NK-92 treated with Interleukin-12 subunit alpha and Interleukin-12 subunit beta, amount 100 ng/mL, for 24 hours (cell line): ENCODE results near the gene SALL2.
A peak's percentile ranks its signal among the peaks of the same experiment; 100 is the strongest.

Source experiments
- DNase-seq: peaks from one replicate; lab custom pipeline; 2025; lab: John Stamatoyannopoulos, UW

SALL2 gene

DNA sequence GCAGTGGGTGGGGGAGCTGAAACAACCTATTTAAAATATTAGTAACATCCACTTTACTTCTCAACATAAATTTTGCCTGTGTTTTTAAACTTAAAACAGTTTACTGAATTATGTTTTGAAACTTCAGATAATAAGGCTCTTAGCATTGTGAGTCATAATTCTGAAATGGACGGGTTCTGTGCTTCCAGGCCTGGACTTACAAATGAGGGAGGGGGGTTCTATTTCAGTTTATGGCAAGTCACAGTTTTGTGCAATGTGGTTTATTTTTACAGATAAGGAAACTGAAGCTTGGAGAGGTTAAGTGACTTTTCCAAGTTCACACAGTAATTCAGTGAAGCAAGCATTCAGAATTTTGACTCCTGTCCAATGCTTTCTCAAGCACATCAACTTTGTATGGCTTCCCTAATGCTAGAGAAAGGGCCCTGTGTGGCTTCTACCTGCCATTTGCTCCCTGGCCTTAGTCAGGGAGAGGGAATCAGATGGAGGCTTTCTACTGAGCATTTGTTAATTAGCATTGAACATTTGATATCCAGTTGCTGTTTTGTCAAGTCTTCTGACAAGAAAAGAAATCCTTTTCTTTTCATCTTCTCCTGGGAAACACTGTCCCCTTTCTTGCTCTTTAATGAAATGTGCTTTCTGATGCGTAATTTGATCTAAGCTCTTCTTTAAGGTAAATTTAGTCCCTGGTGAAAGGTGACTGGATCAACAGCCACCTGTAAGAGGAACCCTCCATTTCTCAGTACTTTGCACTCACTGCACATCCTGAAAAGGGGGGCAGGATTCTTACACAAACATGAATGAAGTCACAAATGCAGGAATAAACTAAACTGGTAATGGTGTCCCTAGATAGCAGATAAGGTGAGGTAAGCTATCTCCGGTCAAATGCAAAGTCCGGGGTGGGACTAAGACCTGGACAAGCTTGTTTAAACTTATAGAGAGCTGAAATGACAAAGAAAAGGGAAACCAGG, 2.5 kb upstream of the SALL2 start:
- no peak for DNase-seq

DNA sequence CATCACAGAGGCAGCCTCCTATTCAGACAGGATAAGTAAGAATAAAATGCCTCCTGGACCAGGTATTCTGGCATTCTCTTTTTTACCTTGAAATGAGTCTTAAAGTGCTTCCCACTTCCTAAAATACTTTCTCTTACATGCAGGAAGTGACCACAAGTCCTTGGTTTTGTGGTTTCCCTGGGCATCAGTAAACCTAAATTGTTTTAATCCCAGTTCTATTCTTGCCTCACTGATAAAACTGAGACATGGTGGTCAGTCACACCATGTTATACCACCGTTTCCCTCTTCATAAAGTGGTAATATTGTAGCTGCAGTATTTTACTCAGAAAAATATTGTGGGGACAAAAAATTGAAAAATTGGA, 1.2 kb upstream of the SALL2 start:
- no peak for DNase-seq

DNA sequence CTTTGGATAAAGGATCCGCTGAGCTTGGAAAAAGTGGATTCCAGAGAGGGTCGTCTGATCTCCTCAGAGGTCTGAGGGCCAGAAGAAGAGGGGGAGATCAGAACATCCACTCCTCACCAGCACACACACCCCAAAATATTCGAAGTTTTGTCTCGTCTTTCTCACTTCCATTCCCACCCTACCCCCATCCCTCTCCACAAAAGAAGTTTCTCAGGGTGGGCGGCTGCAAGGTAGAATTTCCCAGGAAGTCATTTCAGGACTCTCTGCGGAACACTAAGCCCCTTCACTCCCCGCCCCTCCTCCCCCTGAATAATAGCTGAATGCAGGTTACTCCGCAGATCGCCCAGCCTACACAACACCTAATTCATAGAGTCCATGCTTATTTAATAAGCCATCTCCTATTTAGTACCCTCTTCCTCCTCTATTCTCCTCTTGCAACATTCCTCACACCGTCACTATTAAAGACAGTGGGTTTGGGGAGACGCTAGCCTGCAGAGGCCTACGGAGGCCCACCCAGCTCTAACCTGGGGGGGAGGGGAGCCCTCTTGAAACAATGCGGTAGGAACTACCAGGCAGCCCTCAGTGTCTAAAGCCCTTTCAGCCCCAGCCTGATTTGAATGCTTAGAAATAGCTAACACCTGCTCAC, 649 bp upstream of the SALL2 start:
- DNase-seq: no peak

DNA sequence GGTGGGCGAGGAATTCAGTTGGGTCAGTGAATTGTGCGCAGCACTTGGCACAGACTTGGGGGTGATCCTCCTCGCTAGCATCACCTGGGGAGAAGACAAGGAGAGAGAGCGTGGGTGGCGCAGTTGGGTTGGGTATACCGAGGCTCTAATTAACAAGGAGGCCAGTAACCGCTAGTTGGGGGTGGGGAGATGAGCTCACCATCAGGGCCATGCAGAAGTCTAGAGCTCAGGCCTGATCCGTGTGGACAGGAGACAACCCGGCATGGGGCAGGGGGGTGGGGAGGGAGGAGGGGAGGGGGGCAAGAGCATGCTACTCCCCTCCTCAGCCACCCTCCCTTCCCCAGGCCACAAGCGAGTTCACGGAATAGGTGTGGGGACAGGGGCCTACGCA, 580 bp downstream of the SALL2 start:
- no peak for DNase-seq

DNA sequence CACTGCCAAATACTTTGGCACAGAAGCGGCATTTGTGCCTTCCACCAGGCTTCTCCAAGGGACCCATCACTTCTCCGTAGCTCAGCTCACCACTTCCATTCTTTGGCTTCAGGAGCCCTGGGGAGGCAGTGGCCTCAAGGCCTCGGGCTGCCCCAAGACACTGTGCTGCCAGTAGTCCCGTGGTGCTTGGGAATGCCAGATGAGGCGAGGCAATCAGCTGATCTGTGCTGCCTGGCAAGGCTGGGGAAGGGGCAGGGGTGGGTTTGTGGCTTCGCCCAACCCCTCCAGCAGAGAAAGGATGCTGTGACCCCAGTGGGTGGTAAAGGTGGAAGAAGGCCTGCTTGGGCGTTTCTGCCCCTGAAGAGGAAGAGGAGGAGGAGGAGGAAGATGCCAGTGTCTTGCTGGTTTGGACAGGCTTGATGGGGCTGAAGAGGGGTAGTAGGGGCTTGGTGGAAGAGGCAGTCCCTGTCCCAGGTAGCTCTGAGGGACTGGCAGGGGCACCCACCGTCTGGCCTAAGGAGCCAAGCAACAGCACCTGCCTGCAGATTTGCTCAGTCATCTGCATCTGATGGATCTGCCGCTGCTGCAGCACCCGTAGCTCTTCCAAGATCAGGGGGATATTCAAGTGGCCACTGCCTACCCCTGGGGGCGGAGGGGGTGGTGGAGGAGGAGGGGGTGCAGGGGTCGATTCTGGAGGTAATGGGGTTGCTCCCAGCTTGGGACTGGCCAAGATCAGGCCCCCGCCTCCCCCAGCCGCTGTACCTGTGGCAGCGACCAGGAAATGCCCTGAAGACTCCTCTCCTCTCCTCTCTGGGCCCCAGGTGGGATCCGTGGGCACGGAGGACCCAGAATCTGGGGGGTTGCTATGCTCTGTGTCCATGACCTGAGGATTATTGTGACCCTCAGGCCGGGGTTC, 1.3 kb downstream of the SALL2 start:
- no peak for DNase-seq

DNA sequence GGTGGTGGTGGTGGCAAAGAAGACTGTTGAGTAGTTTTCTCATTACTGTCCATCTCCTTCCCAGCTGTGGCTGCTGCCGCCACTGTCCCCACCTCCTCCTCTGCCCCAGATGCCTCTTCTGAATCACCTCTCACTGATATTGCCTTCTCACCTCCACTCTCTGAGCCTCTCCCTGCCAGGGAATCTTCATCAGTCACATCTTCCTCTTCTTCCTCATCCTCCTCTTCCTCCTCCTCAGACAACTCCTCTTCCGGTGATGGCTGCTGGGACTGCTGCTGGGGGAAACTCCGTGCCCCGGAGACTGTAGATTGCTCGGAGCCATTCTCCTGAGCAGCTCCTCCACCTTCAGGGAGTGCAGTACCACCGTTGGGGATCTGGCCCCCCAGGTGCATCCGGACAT, 2.9 kb downstream of the SALL2 start:
- no peak for DNase-seq

DNA sequence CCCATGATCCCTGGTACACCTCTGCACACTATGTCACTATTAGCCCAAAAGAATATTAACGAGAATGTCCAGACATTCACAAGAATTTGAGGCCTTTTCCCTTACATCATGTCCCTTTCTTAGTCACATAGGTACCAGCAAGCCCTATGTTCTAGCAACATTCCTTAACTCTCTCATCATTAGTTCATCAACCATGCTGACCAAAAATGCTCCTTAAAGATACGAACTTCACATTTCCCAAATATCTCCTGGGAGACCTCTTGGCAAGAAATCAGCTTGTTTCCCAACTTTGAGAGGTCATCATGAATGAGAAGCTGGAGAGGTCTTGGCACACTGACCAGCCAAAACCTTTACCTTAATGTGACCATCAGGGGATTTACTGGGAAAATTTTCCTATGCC, 4.6 kb downstream of the SALL2 start:
- no peak for DNase-seq

DNA sequence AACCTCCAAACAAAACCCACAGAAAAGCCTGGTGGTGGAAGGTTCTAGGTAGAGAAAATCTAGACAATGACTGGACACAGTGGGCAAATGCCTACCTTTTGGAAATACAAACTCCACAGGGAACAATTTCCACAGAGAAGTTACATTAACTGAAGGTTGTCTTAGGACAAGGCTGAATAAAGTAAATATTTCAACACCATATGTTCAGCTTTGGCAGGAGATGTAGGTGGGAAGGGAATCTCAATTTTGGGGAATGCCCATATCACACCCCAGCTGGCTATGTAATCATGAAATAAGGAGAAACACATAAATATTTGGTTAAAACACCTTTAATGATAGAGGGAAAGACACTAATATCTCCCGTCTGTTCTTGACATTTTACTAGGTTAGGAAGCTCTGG, 5.4 kb downstream of the SALL2 start:
- no peak for DNase-seq

DNA sequence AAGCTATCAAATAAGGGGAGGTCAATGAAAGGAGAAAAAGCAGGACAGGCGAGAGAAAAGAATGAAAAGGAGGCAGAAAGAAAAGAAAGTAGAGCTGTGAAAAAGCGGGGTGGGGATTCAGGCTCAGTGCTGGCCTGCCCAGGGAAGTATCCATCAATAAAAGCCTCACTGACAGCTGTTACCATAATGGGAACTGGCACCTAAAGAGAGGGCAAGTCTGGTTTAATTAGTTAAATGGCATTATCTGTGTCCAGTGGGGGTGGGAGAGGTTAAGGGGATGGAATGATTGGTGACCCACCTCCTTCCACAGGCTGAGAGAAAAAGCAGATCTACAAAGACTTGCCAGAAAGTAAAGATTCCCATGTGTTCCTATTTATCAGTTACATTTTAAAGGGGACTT, 7.4 kb downstream of the SALL2 start:
- DNase-seq: no peak

DNA sequence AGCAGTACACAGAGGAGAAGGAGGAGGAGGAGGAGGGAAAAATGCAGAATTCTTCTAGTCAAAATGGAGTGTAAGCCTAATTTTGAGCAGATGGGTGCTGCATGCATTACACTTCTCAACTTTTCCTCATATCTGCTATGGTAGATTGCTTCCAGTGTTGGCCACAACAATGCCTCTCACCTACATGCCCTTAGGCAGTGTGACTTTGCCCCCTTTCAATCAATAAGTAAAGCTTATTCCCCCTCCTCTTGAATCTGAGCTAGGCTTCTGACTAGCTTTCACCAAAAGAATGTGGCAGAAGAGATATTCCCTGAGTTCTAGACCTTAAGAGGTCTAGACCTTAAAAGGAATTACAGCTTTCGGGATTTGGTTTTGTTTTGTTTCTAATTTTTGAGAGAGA, 11.8 kb downstream of the SALL2 start:
- no peak for DNase-seq

DNA sequence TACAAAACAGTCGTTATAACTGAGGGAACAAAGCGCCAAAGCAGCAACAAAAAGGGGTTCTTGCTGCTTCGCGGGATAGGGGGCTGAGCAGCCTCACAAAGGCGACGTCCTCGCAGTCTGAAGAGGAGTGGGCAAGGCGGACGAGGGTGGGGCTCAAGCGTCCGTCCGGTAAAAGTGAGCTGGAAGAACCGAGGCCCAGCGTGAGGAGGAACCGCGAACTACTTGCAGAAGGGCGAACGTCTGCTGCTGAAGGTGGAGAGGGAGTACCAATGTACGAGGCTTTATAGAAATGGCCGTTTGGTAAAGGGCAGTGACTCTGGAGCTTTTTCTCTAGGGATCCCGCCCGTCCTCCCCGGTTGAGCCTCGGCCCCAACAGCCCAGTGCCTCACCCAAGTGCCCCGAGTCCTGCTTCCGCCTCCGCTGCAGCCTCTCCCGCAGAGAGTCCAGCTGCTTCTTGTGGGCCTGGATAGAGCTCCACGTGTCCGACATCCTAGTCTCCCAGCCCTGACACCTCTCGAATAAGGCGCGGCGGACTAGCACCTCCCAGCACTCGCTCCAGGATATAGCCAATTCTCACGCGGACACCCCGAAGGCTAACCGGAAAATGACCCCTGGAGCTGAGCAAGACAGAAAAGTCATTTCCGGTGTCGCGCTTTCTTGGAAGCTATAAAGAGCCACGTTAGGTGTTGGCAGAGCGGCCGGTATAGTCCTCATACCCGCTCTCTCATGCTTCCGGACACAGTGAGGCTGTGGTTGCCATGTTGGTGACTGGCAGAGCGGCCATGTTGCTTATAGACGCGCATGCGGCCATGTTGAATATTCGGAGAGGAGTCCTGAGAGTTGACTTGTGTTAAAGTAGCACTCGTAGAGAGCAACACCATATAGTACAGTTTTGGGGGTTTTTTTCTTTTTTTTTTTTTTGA, 15.2 kb downstream of the SALL2 start, which contains the start of gene METTL3:
Gene METTL3 (minus strand): TSS at position 606 of the 923 bp plus-strand sequence. CDS start 117 bp downstream, at position 489.
- peak; percentile 86 for DNase-seq

DNA sequence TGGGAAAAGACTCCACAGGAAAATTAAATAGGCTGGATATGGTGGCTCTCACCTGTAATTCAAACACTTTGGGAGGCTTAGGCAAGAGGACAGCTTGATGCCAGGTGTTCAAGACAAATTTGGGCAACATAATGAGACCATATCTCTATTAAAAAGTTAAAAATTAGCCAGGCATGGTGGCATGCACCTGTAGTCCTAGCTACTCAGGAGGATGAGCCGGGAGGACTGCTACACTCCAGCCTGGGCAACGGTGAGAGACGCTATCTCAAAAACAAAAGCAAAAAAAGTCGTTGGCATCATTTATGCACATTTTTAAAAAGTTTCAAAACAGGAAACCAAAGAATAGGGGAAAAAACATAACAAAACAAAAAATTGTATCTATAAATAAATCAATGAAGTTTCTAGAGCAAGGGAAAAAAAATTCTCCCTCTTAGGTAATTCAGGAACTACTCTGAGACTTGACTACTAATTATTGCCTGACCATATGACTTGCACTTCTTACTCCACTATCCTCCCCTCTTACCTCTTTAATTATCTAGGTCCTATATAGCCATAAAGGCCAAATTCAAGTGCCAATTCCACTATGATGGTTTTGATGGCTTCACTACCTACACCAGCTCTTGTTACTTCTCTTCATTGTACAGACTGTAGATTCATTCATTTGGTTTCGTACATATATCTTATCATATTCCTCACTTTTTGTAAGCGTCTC, 16.6 kb downstream of the SALL2 start:
- DNase-seq: no peak

DNA sequence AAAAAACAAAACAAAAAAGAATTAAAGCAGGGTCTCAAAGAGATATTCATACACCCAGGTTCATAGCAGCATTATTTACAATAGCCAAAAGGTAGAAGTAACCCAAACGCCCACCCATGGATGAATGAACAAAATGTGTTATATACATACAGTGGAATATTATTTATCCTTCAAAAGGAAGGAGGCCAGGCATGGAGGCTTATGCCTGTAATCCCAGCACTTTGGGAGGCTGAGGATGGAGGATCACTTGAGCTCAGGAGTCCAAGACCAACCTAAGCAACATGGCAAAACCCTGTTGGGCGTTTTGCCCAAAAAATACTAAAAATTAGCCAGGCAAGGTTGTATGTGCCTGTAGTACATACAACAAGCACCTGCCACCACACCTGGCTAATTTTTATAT, 19.6 kb downstream of the SALL2 start:
- no peak for DNase-seq

DNA sequence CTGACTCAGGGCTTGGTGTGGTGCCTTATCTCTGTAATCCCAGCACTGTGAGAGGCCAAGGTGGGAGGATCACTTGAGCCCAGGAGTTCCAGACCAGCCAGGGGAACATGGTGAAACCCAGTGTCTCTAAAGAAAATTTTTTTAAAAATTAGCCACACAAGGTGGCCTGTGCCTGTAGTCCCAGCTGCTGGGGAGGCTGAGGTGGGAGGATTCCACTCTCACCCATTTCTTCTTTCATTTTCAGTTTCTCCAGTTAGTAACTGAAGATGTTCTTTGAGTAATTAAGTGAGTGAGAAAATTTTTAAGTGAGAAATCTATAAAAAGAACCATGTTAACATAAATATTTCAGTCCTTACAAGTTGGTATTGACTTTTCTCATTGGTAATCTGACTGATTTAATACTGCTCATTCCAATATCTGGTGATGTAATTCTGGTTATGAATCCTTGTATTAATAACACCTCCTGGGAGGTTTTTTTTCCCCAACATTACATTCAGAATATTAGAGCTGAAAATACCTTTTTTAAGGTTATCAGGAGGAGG, 21.1 kb downstream of the SALL2 start:
- no peak for DNase-seq

DNA sequence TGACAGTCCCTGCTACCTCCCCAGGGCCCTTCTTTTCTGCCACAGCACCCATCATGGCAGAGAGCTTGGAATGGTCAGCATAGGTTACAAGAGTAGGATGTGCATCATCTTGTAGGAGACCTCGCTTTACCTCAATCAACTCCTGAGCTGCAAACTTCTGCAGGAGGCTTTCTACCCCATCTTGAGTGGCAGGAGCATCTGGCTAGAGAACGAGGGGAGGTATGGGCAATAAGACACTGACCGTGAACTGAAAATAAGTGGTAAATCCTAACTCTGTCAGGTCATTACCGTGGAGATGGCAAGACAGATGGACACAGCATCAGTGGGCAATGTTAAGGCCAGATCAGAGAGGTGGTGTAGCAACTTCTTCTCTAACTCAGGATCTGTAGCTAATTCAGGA, 22.8 kb downstream of the SALL2 start:
- DNase-seq: no peak

DNA sequence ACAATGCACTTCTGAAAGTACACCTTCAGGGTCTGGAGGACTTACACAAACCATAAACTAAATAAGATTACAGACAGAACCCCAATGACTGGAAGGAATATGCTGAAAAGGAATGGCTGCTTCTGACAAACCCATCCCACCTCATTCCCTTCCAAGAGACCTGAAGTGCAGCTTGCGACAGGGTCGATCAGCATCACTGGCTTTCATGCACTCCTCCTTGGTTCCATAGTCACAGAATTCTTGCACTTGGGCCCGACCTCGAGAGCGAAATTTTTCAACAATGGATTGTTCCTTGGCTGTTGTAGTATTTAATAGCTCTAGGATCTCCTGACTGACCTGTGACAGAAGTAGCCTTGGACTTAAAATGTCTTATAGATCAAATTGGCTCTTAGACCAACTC, 24.6 kb downstream of the SALL2 start:
- no peak for DNase-seq

DNA sequence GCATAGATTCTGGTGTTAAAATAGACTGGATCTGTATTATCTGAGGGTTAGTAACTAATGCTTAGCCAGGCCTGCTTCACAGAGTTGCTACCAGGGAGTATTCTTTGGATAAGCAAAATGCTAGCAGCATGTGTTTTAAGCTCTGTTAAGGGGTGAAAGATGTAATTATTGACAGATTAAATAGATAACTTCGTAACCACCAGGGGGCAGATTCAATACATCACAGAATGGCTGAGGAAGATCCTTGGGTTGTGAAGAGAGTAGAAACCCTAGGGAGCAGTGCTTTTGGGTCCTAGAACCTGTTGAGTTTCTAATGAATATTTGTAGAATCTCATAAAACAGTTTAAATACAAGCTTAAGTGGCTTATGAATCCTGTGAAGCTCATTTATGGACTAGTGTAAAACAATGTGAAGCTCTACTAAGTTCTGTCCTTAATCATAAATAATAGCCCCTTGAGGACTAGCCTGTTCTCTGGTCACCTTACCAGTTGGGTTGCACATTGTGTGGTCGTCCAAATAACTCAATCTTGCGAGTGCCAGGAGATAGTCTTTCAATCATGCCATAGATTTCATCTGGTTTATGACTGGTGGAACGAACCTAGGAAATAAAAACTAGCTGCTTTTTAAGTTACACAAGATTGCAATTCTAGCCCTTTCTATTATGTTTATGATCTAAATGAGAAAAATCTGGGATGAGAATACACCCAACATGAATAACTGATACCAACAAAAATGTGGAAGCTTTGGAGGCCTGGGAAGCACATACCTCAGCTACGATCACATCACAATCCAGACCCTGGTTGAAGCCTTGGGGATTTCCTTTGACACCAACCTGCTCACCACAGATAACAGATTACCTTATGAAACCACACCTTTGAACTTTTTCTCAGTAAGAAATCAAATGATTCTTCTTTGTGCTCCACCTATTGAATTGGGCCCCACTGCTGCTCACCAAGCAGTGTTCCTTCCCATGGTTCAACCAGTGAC, 27.3 kb downstream of the SALL2 start:
- no peak for DNase-seq

DNA sequence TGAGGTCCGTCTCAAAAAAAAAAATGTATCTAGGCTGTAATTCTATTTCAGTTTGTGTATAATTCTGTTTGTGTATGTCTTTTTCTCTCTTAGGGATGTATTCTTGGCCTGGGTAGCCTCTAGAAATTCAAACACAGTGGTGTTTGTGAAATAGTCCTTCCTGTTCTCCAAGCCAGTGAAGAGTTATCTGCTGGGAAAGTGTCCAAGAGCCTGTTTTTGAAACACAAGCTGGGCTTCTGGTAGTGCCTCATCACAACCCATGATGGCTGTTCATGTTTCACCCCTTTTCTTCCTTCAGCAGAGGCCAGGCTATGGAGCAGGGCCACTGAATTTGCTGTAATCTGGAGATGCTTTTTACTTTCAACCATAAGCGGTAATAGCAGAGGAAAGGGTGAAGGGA, 29.7 kb downstream of the SALL2 start:
- no peak for DNase-seq
